HCT116 (cell line): Measurements from ENCODE around the gene CERS6.

Source experiments
- EZH2 ChIP-seq: fragments of 200-600 bp; sonication (generic); IDR thresholded peaks from 2 replicates; pipeline ENCODE4 v1.6.1; 2017; ENCODE audit warnings: antibody characterized with exemption, mixed run types
- EZH2phosphoT487 ChIP-seq: fragments of 200-600 bp; IDR thresholded peaks from 2 replicates; pipeline ENCODE4 v1.6.1; 2018; ENCODE audit warnings: antibody characterized with exemption, borderline replicate concordance
- POLR2A ChIP-seq: IDR thresholded peaks from 2 replicates; pipeline ENCODE4 v1.7.0; 2011; ENCODE audit warnings: borderline replicate concordance; ENCODE audit not compliant: insufficient read depth, insufficient read length; ENCODE audit errors: extremely low read depth
- SP1 ChIP-seq: IDR thresholded peaks from 2 replicates; pipeline ENCODE4 v1.6.1; 2012; ENCODE audit warnings: low read depth
- ZFX ChIP-seq: fragments of 450-650 bp; IDR thresholded peaks from 2 replicates; pipeline ENCODE4 v1.6.1; 2017
- TF ChIP-seq, protein P1 (sequence below), 3 experiments: fragments of 200-600 bp in 1 of 3; sonication (generic) in 1 of 3; IDR thresholded peaks in 2 of 3; conservative IDR thresholded peaks in 1 of 3; 2 replicates each; pipeline ENCODE4 v1.5.1; 2012 to 2017; ENCODE audit warnings: low read depth in 2 of 3, low read length in 2 of 3, antibody characterized with exemption in 1 of 3, borderline replicate concordance in 1 of 3, control low read depth in 1 of 3, mild to moderate bottlenecking in 1 of 3, mixed read lengths in 1 of 3, mixed run types in 1 of 3, moderate library complexity in 1 of 3; ENCODE audit not compliant: insufficient read depth in 1 of 3
- TF ChIP-seq, protein P2 (sequence below): IDR thresholded peaks from 2 replicates; pipeline ENCODE4 v1.6.1; 2012
- TF ChIP-seq, protein P3 (sequence below): IDR thresholded peaks from 2 replicates; pipeline ENCODE4 v1.6.1; 2012

DNA sequence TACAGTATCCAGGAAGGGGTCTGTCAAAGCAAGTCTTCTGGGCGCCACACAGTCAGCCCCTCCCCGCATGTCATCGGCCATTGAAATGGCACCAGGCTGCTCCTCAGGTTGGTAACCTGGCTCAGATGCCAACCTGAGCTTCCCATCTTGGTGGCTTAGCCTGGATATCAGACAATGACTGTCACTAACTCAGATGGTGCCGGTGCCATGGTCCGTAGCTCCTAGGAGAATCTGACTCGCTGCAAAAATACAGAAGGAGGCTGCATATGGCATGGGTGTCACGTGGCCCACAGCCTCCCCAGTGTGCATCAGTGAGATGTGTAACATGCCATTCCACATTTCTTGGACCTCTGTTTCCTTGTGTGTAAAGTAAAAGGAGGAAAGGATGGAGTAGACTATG is 349.5 kb downstream of the CERS6 start:
- no peak for TF ChIP-seq POLR2A
- TF ChIP-seq ZFX = no peak
- TF ChIP-seq, protein P1, sequence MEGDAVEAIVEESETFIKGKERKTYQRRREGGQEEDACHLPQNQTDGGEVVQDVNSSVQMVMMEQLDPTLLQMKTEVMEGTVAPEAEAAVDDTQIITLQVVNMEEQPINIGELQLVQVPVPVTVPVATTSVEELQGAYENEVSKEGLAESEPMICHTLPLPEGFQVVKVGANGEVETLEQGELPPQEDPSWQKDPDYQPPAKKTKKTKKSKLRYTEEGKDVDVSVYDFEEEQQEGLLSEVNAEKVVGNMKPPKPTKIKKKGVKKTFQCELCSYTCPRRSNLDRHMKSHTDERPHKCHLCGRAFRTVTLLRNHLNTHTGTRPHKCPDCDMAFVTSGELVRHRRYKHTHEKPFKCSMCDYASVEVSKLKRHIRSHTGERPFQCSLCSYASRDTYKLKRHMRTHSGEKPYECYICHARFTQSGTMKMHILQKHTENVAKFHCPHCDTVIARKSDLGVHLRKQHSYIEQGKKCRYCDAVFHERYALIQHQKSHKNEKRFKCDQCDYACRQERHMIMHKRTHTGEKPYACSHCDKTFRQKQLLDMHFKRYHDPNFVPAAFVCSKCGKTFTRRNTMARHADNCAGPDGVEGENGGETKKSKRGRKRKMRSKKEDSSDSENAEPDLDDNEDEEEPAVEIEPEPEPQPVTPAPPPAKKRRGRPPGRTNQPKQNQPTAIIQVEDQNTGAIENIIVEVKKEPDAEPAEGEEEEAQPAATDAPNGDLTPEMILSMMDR (IDR thresholded peaks at IDR 0.05 in 2 of 3, conservative IDR thresholded peaks at IDR 0.05 in 1 of 3; ENCODE audit: borderline replicate concordance in 1 of 3, insufficient read depth in 1 of 3, low read depth in 2 of 3, low read length in 2 of 3) = no peak
- TF ChIP-seq, protein P2, sequence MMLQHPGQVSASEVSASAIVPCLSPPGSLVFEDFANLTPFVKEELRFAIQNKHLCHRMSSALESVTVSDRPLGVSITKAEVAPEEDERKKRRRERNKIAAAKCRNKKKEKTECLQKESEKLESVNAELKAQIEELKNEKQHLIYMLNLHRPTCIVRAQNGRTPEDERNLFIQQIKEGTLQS = no peak
- TF ChIP-seq EZH2phosphoT487 = no peak
- TF ChIP-seq EZH2 = no peak
- TF ChIP-seq SP1 = no peak
- TF ChIP-seq, protein P3, sequence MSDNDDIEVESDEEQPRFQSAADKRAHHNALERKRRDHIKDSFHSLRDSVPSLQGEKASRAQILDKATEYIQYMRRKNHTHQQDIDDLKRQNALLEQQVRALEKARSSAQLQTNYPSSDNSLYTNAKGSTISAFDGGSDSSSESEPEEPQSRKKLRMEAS = no peak
